GM12875 (cell line): Measurements from ENCODE around the gene KRTAP5-4.
"Not testable (repeated sequence)": the region's sequence is repeated elsewhere in the genome, so short reads cannot be mapped to it uniquely, and the experiment has no call there.

ENCODE experiments used
- H3K4me3 ChIP-seq: one replicate; pipeline ENCODE4 v1.5.1; 2011; ENCODE audit warnings: low read depth, low read length, control low read depth
- TF ChIP-seq, protein P1 (sequence below): IDR thresholded peaks from 2 replicates; pipeline ENCODE4 v1.5.1; 2011; ENCODE audit warnings: low read depth, mild to moderate bottlenecking, control low read depth, inconsistent platforms, low read length, moderate library complexity, borderline replicate concordance; ENCODE audit not compliant: insufficient read depth

Gene KRTAP5-4

DNA sequence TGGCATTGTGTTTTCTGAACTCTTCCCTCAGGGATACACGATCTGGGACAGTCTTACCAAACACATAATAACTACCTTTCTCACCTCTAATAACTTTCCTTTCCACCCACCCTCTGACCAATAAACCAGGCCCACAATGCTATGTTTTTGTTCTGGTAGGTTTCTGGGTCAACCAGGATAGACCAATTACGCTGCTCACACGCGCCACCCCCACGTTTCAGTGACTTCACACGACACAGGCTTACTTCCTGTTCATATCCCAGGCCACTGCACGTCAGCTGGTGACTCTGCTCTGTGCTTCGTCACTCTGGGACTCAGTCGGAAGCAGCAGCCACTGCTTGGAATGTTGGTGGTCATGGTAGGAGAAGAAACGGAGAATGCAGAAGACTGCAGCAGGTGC lies 2.5 kb downstream of the KRTAP5-4 start:
- TF ChIP-seq, protein P1, sequence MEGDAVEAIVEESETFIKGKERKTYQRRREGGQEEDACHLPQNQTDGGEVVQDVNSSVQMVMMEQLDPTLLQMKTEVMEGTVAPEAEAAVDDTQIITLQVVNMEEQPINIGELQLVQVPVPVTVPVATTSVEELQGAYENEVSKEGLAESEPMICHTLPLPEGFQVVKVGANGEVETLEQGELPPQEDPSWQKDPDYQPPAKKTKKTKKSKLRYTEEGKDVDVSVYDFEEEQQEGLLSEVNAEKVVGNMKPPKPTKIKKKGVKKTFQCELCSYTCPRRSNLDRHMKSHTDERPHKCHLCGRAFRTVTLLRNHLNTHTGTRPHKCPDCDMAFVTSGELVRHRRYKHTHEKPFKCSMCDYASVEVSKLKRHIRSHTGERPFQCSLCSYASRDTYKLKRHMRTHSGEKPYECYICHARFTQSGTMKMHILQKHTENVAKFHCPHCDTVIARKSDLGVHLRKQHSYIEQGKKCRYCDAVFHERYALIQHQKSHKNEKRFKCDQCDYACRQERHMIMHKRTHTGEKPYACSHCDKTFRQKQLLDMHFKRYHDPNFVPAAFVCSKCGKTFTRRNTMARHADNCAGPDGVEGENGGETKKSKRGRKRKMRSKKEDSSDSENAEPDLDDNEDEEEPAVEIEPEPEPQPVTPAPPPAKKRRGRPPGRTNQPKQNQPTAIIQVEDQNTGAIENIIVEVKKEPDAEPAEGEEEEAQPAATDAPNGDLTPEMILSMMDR: no peak
- no peak overlapping the region for H3K4me3 ChIP-seq

DNA sequence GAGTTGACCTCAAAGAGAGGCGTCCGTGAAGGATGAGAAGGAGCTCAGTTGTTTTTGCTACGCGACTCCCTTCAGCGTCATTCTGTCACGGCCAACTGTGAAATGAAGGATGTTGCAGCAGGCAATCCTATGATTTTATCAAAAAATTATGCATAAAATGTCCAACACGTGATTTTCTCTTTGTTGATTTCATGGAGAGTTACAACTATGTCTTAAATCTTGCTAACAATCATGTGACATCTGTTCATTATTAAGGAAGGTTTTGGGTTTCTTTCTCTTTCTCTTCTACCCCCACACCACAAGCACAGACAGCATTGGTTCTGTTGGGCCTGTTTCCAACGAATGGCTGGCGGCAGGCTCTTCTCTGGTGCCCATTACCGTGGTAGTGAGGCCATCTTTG lies 3.7 kb downstream of the KRTAP5-4 start:
- TF ChIP-seq, protein P1: no peak
- H3K4me3 ChIP-seq: no peak overlapping the region

DNA sequence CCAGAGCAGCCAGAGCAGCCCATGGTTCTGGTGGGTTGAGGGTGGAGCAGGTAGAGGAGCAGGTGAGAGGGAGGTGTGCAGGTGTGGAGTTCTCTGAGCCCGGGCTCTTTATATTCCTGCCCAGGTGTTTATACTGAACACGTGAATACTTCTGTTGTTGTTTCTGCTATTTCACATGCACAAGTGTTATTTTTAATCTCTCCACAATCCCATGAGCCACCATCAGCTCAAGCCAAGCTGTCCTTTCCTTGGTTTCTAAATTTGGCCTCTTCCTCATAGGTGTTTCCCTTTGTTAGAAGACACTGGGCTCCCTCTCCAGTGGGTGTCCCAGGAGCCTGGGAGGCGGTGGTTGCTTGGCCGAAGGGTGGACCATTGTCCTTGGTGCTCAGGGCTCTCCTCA lies 13.6 kb downstream of the KRTAP5-4 start, which contains the start of gene KRTAP5-3:
KRTAP5-3 (minus strand) TSS at position 101 of the 400 bp plus-strand sequence; CDS start at position 23, 78 bp downstream.
- TF ChIP-seq, protein P1: no peak
- H3K4me3 ChIP-seq: no peak within 1 kb of the TSS

DNA sequence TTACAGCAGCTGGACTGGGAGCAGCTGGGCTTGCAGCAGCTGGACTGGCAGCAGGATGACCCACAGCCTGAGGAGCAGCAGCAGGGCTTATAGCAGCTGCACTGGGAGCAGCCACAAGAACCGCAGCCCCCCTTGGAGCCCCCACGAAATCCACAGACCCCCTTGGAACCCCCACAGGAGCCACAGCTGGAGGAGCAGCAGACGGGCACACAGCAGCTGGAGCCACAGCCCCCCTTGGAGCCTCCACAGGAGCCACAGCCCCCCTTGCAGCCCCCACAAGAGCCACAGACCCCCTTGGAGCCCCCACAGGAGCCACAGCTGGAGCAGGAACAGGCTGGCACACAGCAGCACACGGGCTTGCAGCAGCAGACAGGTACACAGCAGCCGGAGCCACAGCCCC lies 14.0 kb downstream of the KRTAP5-4 start:
- not testable (repeated sequence) for H3K4me3 ChIP-seq

DNA sequence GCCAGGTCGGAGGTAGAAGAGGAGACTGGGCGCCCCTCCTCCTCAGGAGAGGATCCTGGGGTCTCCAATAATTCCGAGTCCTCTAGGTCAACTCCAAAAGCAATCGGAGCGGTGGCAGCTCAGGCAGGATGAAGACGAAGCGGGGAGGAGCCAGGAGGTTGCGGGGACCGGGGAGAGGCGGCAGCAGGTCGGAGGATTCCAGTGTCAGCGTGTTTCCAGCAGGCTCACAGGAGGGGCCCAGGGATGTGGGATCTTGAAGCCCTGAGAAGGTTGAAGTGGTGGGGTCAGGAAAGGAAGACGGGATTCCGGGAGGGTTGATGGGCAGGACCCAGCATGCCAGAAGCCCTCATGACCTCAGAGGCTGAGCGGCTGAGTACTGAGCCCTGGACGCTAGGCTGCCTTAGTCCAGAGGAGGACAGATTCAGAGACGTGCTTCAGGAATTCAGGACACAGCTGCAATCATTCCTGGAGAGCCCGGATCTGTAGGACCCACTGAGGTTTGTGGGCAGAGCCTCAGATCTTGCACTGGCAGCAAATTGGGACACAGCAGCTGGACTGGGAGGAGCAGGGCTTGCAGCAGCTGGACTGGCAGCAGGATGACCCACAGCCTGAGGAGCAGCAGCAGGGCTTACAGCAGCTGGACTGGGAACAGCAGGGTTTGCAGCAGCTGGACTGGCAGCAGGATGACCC lies 14.6 kb downstream of the KRTAP5-4 start:
- H3K4me3 ChIP-seq: not testable (repeated sequence)

DNA sequence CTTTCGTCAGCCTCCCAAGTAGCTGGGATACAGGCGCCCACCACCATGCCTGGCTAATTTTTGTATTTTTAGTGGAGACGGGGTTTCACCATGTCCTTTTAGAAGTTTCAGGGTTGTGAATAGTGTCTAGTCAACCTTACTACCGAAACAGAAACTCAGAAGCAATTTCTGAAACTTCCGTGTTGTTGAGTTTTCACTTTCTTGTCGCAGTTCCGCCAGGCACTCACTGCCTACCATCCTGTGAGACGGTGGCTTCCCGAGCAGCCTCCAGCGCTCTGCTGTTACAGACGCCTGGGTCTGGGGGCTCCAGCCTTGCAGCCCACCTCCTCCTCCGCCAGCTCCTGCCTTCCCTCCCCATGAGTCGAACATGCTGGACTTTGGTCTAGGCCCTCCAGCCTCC lies 16.0 kb downstream of the KRTAP5-4 start:
- not testable (repeated sequence) for H3K4me3 ChIP-seq

DNA sequence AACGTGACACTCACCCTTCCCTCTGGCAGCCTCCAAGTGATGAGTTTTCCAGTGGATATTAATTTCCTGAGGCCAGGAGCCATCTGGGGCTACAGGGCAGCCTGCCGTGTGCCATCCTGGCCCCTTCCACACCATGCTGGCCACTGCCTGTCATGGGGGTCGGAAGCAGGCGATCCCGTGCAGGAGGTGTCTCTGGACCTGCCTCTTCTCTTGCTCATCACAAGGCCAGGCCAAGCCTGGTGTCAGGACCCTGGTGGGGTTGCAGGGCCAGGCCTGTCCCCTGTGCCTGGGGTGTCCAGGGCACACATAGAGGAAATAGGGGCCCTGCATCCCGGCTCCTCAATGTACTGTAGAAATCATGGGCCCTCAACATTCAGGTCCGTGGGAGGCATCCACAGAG lies 17.2 kb downstream of the KRTAP5-4 start:
- TF ChIP-seq, protein P1: no peak

DNA sequence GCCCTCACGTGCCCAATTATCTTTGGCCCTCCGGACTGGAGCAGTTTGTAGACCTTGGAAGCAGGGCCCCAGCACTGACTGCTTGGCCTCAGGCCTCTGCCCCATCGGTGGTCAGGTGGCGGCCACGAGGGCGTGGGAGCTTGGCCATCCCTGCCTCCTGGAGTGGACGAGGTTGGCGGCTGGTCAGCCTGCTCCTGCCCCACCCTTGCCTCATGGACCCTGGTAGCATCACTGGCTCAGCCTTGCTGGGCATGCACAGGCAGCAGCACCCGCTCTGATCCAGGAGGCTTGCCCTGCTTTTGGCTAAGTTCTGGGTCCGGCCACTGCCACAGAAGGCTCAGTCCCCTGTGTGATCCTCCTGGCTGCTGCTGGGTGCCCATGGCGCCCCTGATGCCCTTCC lies 17.8 kb downstream of the KRTAP5-4 start:
- H3K4me3 ChIP-seq: no peak overlapping the region
- TF ChIP-seq, protein P1: no peak

More for the DNA sequence above, 17.2 kb downstream of the KRTAP5-4 start:
- H3K4me3 ChIP-seq: no peak overlapping the region

DNA sequence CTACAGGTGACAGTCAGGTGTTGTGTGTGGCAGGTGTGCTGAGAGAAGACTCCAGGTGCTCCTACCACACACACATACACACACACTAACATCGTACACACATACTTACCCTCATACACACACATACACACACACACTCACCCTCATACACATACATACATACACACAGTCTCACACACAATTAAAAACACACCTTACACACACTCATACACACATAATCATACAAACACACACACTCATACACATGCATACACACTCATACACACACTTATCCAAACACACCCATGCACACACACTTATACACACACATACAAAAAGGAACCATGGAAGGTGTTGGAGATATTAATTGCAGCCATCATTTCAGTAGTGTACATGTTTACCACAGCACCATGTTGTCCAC lies 18.3 kb downstream of the KRTAP5-4 start:
- TF ChIP-seq, protein P1: no peak
- H3K4me3 ChIP-seq: no peak overlapping the region

DNA sequence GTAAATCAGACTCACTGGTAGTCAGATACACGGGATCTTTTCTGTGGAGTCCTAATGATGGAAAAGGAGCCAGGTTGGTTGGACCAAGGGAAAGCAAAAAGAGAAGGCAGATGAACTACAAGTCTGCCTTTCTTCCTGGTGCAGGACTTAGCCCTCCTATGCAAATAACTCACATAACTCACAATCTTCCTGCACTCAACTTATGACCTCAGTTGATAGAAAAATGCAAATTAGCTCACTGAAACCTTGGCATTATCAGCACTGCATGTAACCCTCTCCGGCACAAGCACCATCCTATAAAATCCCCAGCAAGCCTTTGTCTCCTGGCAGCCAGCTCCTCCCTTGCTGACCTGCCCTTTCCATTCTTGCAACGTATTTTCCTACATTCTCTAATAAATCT lies 20.3 kb downstream of the KRTAP5-4 start:
- H3K4me3 ChIP-seq: not testable (repeated sequence)
